NCI-H2227 (cell line): ENCODE results near the gene RPTOR.

Experiments used
- DNase-seq: peaks from one replicate; lab custom pipeline; 2025; ENCODE audit not compliant: unreplicated experiment; lab: John Stamatoyannopoulos, UW

RPTOR gene

DNA sequence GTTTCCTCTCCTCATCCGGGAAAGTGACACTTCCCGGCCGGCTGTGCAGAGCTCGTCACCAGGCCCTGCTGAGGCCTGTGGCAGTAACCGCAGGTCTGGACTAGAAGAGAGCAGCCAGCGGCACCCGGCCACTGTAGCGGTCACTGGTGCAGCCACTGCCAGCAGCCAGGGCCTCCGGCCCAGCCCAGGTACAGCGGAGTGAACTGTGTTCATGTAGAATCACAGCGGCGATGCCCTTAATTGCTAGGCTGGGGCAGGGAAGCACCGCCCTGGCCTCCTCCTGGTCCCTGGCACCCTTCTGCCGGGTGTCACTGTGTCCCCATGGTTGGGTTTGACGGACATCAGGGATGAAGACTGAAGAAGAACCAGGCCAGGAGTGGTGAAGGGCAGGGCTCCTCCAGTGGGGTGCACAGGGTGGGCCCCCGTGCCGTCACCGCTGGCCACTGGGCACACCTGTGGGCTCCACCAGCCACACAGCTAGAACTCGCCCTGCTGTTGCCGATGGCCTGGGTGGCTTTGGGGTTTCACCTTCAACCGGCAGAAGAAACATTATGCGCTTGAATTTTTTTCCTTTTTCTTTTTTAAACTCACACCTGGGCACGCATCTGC, 281.8 kb downstream of the RPTOR start:
- no peak for DNase-seq

DNA sequence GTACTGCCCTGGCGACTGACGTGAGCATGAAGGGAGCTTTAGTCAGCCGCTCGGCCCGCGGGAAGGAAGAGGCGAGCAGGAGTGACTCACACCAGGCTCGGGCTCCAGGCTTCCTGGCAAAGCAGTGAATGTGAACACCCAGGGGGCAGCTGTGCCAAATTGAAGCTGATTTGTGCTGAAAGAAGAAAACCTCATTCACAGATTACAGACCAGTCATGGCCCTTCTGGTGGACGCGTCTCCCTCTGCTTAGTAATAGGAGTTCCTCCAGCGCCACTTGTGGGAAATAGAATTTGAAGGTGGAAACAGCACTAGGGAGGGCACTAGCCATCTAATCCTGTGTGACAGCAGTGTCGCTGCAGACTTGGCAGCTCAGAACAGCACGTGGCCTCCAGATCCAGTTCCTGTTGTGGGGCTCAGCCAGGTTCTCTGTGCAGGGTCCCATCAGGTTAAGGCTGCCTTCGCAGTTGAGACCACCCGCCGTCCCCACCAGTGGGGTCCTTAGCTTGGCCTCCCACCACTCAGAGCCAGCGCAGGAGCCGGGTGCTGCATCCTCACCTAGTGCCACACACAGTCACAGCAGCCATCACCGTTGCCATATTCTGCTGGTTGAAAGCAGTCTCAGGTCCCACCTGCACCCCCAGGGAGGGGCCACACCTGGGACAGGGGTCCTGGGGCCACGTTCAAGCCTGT, 282.5 kb downstream of the RPTOR start:
- no peak for DNase-seq

DNA sequence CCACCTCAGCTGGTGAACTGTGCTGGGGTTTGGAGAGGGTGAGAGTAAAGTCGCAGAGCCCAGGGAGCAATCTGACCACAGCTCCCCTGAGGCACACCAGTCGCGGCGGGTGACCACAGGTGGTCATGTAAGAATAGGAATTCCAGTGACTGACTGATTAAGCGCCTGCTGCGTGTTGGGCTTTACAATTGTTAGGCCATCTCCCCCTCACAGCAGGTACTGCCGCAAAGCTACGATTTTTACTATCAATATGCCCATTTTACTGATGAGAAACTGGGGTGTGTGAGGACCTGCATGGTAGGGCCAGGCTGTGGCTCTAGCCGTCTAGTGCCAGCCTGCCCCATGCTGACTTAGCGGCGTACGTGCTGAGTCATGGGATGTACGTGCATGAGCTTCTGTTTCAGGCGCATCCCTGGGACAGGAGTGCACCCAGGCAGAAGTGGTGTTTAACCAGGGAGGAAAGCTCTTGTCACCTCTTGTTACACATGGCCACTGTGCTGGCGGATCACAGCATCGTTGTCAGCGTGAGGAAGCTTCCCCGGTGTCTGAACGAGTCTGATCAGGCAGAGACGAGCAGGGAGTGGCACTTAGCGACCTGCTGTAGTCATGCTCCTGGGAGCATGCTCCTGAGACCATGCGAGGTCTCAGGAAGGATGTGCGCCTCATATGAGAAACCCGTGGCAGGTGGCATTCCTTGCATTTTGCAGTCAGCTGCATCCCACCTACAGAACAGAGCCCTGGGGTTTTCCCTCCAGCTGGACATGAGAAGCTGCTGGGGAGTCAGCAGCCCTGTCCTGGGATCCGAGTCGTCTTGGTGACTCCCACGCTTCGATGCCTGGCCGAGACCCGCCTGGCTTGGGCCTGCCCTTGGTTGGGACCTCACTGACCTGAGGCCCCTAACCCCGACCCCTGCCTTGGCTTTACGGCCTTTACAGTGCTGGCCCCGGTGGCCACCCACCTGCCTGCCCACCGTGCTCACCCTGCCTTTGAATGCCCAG, 283.3 kb downstream of the RPTOR start:
- DNase-seq: no peak

DNA sequence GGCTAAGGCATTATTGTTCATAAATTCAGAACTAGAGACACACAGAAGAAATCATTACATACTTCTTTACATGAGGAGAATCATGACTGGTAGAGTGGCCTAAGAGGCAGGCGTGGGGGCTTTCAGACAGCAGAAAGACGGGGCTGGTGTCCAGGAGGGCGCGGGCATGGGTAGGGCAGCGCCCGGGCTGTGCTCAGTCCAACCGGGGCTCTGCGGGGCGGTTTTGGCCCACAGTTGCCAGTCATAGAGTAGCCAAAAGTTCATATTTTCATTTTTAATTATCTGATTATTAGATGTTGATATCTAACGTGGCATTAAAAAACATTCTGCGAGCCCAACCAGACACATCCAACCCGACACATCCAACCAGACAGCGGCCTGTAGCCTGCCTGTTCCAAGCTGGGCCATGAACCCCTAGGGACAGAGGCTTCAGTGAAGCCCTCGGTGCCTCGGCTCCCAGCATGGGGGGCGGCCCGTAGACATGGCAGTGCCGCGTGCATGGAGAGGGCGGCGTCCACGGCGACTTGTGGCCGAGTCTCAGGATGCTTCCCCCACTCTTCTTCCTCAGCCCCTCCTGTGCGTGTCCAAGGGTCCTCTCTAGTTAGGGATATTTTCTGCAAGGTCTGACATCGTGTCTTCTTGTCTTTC, 284.7 kb downstream of the RPTOR start:
- DNase-seq: no peak

DNA sequence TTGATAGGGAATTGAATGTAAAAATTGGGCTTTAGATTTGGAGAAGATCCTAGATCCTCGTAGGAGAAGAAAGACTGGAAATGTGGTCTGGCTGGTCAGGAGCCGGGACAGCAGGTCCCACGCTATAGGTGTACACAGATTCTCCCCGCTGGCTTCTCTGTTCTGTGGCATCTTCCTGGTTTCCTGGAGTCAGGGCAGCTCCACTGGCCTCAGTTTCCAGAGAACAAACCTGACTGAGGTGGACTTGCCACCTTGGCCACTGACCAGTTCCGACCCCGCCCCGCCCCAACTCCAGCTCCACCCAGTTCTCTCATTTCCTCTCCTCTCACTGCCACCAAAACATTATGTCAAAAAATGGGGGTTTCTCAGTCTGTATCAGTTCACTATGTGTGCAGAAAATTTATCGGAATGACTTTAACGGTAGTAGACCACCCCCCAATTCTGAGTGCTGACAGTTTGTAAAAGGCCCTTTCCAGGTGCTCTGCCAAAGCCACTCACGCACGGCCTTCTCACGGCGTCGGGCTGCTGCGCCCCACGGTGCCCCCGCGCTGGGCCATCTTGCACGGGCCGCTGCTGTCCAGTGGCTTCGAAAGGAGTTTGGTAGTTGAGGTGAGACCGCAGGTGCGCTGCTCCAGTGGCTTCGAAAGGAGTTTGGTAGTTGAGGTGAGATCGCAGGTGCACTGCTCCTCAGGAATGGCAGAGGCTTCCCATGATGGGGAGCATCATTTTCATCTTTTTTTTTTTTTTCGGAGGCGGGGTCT, 285.6 kb downstream of the RPTOR start:
- DNase-seq: no peak

DNA sequence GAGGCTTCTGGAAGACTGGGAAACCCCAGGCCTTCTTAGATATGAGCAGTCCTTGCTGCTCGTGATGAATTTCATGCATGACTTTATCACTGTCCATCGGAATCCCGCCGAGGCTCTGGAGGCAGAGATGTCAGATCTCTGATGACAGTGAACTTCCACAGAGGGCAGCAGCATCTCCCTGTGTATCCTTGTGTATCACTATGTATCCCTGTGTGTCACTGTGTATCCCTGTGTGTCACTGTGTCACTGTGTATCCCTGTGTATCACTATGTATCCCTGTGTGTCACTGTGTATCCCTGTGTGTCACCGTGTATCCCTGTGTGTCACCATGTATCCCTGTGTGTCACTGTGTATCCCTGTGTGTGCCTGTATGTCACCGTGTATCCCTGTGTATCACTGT, 286.9 kb downstream of the RPTOR start:
- no peak for DNase-seq

DNA sequence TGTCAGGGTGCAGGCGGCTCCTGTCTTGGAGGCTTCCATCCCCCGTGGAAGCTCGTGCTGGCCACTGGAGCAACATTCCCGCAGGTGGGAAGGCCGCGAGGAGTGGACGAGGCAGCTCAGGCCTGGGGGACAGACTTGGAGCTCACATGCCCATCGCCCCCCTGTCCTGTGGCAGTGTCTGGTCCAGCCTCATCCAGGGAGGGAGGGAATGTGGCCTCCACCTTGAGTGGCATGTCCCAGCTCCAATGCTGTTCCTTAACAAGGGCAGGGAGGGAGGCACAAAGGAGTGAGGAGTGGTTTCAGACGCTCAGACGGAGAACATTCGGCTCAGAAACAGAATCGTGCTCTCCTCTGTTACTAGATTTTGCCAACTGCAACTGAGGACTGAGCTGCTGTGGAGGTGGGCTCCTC, 287.6 kb downstream of the RPTOR start:
- peak; percentile 85 for DNase-seq

DNA sequence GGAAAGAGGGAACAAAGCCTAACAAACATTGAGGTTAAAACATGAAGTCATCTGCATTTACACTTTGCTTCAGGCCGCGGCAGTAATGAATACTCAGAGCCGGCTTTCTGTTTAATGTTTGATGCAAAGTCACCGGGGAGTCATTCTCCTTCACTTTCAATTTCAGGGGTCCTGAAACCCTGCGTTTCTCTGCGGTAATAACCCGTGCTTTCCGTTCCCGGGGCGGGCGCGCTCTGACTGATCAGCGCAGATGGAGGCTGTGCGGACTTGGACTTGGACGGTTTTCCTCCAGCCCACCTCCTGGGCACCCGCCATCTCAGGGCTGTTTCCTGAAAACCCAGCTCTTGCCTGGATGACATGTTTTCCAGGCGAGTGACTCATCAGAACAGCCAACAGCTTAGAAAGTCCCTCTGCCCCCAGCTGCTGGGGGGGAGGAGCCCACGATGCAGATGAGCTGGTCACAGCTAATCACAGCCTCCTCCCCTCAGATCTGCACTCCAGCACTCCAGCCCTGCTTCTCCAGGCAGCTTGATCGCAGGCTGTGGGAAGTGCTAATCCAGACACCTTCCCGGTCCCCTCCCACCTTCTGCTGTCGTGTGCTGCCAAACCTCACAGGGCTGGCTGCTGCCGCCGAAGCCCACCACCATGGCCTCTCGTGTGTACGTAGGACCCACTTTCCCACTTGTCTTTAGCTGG, 288.4 kb downstream of the RPTOR start:
- DNase-seq: peak; percentile 94

DNA sequence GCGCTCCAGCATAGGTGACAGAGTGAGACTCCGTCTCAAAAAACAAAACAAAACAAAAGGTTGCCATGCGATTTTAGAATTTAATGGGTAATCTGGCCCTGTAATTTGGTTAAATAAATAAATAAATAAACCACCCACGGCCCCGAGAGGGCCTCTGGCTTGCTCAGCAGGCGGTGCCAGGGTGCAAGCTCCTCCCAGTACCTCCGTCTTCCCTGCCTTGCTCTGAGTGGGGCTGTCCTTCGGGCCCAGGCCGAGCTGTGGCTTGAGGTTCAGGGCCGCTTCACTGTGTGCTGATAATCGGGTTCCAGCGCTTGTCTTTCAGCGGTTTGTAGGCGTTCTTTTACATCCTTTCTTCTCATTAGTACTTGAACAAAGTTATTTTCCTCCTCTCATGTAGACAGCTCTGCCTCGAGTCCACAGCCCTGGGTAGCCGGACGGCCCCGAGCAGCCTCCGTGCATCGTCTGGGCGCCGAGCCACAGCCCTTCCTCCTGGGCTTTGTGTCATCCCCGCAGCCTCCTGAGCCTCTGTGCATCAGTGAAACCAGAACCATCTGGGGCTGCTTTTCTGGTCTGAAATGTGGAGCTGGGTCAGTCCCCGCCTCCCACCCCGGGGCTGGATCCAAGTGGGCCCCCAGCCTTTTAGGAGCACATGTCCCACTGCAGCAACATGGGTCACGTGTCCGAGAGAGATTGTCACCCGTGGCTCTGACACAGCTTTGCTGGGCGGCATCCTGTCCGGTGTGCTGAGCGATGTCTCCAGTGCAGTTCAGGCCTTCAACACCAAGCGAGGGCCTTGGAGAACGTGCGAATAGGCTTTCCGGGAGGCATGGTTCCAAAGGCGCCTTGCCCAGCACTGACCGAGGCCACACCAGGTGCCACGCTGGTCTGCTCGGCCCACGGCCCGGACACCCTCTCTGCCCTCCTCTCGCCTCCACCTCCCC, 289.6 kb downstream of the RPTOR start:
- no peak for DNase-seq

DNA sequence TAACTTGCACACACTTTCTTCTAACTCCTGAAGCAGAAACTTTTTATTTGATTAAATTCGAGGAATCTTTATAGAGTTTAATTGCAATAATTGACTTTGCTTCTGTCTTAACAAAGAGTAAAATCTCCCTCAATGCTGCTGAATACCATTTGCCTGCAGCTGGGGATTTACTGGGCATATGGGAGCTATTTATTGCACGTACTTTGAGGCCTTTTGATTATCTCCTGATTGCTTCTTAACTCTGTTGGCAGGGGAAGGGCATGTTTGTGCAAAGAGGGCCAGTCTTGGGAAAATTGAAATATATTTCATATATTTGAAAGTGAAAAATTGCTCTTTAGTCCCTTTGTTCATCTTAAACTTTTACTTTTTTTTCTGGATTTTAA, 290.2 kb downstream of the RPTOR start:
- DNase-seq: no peak

DNA sequence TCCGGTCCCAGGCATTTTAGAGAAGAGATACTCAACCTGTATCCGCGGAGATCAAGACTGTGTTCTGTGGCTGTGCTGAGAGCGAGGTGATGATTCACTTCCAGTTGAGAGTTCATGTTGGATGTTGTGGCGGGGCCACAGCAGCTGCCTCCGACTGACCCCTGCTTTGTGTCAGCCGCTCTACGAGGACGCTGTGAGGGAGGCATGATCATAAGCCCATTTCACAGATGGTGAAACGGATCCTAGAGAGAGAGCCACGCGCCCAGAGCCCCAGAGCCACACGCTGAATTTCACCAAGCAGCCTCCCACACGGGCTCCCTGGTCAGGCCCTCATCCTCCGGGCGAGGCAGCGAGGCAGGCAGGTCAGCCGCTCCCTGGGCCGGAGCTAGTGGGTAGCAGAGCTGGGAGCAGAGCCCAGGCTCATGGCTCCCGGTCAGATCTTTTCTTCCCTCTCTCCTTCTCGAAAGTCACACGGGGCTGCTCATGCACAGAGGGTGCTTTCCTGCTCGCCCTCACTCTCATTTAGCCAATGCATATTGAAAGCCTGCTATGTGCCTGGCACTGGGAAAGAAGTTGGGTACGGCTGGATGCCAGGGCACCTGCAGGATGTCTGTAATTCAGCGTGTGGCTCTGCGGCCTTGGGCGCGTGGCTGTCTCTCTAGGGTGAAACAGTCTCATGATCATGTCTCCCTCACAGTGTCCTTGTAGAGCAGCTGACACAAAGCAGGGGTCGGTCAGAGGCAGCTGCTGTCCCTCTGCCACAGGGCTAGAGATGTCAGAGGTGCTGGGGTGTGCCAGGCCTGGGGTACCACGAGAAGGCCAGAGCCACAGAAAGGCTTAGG, 291.4 kb downstream of the RPTOR start:
- no peak for DNase-seq

DNA sequence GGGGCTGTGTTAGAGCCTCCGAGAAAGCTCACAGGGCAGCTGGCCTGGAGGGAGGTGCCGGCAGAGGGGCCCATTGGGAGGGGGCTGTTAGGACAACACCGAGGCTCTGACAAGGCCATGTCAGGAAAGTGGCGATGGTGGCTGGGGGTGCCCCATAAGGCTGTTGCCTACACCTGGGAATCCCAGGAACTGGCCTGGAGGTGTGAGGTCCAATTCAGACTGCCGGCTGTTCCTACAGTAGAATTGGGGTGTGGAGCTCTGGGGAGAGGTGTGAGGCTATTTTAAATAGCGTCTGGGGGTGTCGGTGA, 292.0 kb downstream of the RPTOR start:
- no peak for DNase-seq

DNA sequence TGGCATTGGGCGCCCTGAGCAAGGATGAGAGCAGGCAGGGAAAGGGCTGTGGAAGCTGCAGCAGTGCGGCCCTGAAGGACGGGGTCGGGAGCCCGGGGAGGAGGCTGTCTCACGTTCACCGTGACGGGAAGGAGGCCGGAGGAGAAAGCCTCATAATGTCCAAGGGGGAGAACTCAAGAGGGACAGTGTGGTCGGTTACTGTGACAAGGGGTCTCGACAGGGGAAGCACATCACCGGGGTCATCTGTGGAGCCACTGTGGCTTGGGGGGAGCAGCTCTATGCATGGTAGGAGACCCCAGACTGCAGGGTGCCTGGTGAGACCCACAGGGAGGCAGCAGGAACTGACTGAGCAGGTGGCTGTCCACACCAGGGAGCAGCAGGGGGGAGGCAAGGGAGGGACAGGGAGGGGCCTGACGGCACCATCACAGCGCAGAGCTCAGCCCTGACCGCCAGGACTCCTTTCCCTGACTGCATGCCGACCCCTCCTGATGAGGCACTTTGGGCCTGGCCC, 292.4 kb downstream of the RPTOR start:
- no peak for DNase-seq

DNA sequence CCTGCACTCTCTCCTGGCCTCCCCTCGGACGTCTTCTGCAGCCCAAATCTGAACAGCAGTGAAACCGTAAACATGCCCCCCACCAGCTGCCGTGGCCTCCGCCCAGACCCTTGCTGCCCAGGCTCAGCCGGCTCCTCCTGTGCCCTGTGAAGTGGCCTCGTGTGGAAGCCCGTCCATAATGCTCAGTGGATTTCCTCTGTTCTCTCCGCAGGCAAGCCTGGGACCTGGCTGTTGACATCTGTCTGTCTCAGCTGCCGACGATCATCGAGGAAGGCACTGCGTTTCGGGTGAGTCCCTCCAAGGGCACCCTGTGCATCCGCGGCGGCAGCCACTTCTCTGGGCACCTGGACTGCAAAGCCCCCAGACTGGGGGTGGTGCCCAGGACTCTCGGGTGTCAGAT, 293.1 kb downstream of the RPTOR start:
- DNase-seq: no peak

DNA sequence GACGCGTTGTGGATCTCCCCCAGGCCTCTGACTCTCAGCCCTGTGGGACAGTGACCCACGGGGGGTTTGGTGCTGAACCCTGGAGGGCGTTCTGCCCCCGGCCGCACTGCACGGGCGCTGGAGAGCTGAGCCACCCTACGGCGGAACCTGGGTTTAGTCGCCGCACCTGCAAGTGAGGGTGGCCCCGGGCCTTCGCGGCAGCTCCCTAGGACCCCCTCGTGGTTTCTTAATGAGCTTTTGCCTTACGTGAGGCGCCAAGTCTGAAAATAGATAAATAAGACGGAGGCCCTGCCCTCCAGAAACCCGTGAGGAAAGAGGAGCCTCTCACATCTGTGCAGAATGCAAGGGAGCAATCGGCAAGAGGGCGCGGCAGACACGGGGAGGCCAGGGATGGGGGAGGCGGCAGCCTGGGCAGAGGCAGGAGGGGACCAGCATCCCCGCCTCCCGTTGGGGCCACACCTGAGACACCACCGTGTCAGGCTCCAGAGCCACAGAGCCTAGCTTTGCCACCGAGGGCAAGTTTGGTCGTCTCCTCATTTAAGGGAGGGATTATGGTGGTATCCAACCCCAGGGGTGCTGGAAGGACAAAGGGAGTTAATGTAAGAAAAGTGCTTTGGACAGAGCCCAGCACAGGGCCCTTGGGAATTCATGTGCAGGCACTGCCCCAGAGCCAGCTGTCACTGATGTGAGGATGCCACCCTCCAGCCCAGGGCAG, 293.8 kb downstream of the RPTOR start:
- DNase-seq: no peak

DNA sequence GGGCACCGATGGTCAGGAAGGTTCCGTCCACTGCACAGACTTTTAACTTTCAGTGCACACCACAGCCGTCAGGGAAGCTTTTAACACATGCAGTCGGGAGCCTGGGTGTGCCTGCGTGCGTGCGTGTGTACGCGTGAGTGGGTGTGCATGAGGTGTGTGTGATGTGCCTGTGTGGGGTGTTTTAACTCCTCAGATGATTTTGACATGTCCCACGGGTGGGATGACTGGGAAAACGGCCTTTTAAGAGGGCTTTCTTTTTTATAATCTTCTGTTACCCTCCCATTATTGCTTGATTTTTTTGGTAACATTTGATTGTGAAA, 294.3 kb downstream of the RPTOR start:
- no peak for DNase-seq

DNA sequence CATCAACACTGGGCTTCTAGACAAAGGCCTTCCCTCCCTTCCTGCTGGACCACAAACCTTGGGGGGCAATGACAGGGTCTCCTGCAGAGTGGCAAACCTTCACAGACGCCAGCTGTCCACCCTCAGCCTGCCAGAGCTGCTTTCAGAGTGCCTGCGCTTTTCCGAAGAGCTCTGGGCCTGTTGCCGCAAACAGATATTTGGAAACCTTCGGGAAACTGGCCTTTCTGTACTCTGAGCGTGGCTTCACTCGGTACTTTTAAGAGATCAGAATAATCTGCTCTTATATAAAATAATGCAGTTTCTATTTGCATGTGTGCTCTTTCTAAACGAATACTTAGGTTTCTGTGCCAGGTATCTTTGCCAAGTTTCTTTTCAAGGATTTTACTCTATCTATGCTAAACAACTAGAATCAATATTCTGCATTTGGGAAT, 294.9 kb downstream of the RPTOR start:
- no peak for DNase-seq

DNA sequence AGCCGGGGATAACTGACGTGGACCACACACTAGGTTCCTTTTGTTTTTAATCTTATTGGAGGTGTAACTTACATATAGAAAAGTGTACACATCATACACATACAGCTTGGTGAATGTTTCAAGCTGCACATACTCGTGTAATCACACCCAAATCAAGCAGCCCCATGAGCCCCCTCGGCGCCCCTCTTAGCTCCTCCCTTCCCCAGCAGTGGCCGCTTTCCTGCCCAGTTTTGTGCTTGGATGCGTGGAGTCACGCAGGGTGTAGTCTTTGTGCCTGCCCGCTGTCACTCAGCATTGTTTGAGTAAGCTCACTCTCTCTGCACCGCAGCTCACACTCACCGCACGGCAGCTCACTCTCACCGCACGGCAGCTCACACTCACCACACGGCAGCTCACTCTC, 295.3 kb downstream of the RPTOR start:
- DNase-seq: no peak
